Measurements from ENCODE around the gene IRGM. TPM values are rescaled to one million over a fixed set of nuclear protein-coding genes. Genes with fewer than 3 reads are reported as not detected.
"Not testable (repeated sequence)": the region's sequence is repeated elsewhere in the genome, so short reads cannot be mapped to it uniquely, and the experiment has no call there.

IRGM gene, protein sequence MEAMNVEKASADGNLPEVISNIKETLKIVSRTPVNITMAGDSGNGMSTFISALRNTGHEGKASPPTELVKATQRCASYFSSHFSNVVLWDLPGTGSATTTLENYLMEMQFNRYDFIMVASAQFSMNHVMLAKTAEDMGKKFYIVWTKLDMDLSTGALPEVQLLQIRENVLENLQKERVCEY
- under 1 TPM; 0.77 to 0.88 TPM for total RNA-seq

DNA sequence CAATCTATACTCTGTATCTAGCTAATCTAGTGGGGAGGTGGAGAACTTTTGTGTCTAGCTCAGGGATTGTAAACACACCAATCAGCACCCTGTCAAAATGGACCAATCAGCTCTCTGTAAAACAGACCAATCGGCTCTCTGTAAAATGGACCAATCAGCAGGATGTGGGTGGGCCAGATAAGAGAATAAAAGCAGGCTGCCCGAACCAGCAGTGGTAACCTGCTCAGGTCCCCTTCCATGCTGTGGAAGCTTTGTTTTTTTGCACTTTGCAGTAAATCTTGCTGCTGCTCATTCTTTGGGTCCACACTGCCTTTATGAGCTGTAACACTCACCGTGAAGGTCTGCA lies at the start of gene IRGM:
Gene IRGM, plus strand, starts transcription at position 214 of the 346 bp plus-strand sequence. CDS start 1,603 bp downstream, outside the sequence.
- not testable (repeated sequence) for DNase-seq, H3K36me3 Mint-ChIP-seq, H3K9me3 Mint-ChIP-seq, H3K27me3 Mint-ChIP-seq
- CTCF ChIA-PET: interaction anchor here (0.8 to 4.3 kb wide), 33 partner anchors 7 to 397 kb away, joined by 3 to 85 read pairs (median 6); partner anchors contain the start of genes DCTN4, RBM22, RPS14 and SMIM3
- H3K4me3 Mint-ChIP-seq: peak within 1 kb of the TSS; percentile 73
- peak within 1 kb of the TSS; percentile 52 for H3K27ac Mint-ChIP-seq
- POLR2A ChIA-PET: interaction anchor here (0.8 to 2.3 kb wide), 8 partner anchors 40 to 601 kb away, joined by 3 to 25 read pairs (median 4); partner anchors contain the start of genes DCTN4, RBM22, SLC36A1 and SMIM3
- intact Hi-C loops (cut with micrococcal nuclease): loop anchor here (2.0 kb wide), 3 partner anchors 189 to 387 kb away; no protein-coding TSS in a partner anchor
- peaks cover 20% of the 10 kb centered on the region for H3K4me1 Mint-ChIP-seq (ENCODE audit: low read depth)

DNA sequence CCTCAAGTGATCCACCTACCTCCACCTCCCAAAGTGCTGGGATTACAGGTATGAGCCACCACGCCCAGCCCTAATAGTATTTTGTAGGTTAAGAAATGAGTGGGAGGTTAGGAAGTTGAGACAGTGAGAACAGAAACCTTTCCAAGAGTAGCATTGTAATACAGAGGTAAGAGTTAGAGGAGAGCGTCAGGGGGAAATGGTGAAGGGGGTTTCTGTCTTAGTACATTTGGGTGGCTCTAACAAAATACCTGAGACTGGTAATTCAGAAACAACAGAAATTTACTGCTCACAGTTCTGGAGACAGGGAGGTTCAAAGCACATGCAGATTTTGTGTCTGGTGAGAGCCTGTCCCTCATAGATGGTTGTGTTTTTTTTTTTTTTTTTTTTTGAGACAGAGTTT lies 48.9 kb upstream of the IRGM start:
- H3K9me3 Mint-ChIP-seq: no peaks in the 10 kb centered on the region
- ChIA-PET POLR2A (no interaction called here), CTCF (interaction anchor here (1.3 kb wide), 1 partner anchor 8 kb away, joined by 3 read pairs; no protein-coding TSS in a partner anchor)
- no peak overlapping the region for H3K4me3 Mint-ChIP-seq
- intact Hi-C loops (cut with micrococcal nuclease): no loop called here
- H3K27ac Mint-ChIP-seq: no peak overlapping the region
- no peak for DNase-seq
- peaks cover 13% of the 10 kb centered on the region for H3K4me1 Mint-ChIP-seq (ENCODE audit: low read depth)
- peaks cover 16% of the 10 kb centered on the region for H3K36me3 Mint-ChIP-seq
- H3K27me3 Mint-ChIP-seq: peaks cover 2% of the 10 kb centered on the region

DNA sequence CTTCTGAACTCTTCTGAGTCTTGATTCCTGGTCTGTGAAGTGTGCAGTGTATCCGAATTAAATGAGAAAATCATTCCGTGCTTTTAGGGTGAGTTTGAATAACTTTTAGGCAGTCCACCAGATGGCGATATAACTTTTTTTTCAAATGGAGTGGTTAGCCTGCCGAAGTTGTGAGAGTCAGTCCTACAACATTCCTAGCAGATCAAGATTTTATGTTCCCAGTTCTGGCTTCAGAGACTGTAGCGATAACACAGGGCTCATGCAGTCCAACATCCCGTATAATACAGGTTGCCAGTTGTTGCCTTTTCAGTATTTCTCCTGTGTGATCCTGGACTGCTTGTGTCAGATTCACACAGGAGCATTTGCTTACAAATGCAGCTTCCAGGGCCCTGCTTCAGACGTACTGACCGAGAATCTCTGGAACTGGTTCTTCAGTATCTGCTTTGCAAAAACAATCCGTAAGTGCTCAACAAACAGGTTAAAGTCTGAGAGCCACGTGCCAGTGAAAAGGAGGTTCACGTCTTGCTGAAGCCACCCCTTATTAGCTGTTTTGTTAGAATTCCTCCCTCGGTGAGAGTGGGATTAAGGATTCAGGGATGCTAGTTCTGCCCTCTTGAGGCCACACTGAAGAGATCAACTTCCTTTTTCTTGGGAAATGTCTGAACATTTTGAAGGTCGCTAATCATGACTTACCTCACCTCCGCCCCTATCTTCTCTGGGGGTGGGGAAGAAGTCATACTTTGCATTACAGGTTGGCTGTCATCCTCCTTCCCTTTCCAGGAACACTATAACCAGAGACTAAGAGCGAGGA lies 45.0 kb upstream of the IRGM start:
- Mint-ChIP-seq H3K27me3 (peaks cover 8% of the 10 kb centered on the region), H3K27ac (no peak overlapping the region), H3K4me1 (ENCODE audit: low read depth) (peaks cover 13% of the 10 kb centered on the region), H3K36me3 (peaks cover 3% of the 10 kb centered on the region), H3K4me3 (no peak overlapping the region), H3K9me3 (no peaks in the 10 kb centered on the region)
- intact Hi-C loops (cut with micrococcal nuclease): loop anchor here (1.0 to 5.0 kb wide), 3 partner anchors 46 to 363 kb away; no protein-coding TSS in a partner anchor
- ChIA-PET CTCF (interaction anchor here (0.6 to 3.4 kb wide), 26 partner anchors 9 to 364 kb away, joined by 3 to 66 read pairs (median 3); partner anchors contain the start of genes DCTN4, IRGM and SMIM3), POLR2A (no interaction called here)
- DNase-seq: peak; percentile 16

DNA sequence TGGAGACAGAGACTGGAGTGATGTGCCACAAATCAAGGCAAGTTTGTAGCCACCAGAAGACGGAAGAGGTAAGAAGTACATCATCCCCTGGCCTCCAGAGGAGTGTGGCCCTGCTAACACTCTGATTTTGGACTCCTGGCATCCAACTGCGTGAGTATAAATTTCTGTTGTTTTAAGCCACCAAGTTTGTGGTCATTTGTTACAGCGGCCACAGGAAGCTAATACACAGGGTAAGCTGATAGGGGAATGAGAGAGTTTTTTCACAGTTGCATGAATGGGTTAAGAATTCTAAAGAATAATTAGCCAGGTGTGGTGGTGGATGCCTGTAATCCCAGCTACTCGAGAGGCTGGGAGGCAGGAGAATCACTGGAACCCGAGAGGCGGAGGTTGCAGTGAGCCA lies 41.9 kb upstream of the IRGM start:
- POLR2A ChIA-PET: no interaction called here
- Mint-ChIP-seq H3K9me3 (no peaks in the 10 kb centered on the region), H3K27me3 (peaks cover 8% of the 10 kb centered on the region), H3K4me1 (ENCODE audit: low read depth) (peaks cover 8% of the 10 kb centered on the region), H3K4me3 (no peak overlapping the region), H3K36me3 (no peaks in the 10 kb centered on the region), H3K27ac (no peak overlapping the region)
- CTCF ChIA-PET: interaction anchor here (0.6 to 2.0 kb wide), 4 partner anchors 42 to 359 kb away, joined by 3 to 9 read pairs (median 6); partner anchors contain the start of gene IRGM
- DNase-seq: no peak
- intact Hi-C loops (cut with micrococcal nuclease): loop anchor here (5.0 kb wide), 1 partner anchor 147 kb away; no protein-coding TSS in a partner anchor

DNA sequence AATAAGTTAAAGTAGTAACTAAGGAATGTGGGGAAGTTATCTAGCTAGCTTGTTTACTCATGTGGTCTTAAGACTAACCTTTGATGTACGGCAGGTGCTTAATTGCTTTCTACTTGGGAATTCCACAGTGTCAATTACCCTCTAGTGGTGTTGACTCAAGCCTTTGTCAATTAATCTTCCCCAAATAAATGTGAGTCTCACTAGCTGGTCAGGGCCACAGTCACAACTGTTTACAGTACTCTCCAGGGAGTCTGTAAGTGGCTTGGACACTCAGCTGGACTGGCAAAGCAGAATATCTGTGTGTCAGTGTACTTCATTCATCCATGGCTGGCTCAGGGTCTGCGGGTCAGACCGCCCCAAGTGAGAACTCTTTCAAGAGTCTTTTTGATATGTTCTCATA lies 37.0 kb upstream of the IRGM start:
- Mint-ChIP-seq H3K4me1 (ENCODE audit: low read depth) (peaks cover 3% of the 10 kb centered on the region), H3K9me3 (no peaks in the 10 kb centered on the region), H3K36me3 (no peaks in the 10 kb centered on the region), H3K4me3 (no peak overlapping the region), H3K27ac (no peak overlapping the region), H3K27me3 (peaks cover 3% of the 10 kb centered on the region)
- POLR2A ChIA-PET: no interaction called here
- DNase-seq: no peak
- CTCF ChIA-PET: no interaction called here
- intact Hi-C loops (cut with micrococcal nuclease): no loop called here

DNA sequence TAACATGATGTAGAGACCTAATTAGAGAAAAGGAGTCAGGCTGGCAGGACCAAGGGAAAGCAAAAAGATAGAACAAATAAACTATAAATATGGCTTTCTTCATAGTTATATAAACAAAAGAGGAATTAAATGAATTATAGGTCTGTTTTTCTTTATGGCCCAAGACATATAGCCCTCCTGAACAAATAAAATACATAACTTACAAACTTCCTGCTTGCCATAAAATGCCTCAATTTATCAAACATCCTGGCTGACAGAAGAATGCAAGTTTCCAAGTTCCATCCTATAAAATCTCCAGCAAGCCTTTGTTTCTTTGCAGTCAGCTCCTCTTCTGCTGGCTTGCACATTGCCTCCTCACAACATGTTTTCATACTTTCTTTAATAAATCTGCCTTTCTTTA lies 31.3 kb upstream of the IRGM start:
- no peak for DNase-seq
- peaks cover 2% of the 10 kb centered on the region for H3K36me3 Mint-ChIP-seq

DNA sequence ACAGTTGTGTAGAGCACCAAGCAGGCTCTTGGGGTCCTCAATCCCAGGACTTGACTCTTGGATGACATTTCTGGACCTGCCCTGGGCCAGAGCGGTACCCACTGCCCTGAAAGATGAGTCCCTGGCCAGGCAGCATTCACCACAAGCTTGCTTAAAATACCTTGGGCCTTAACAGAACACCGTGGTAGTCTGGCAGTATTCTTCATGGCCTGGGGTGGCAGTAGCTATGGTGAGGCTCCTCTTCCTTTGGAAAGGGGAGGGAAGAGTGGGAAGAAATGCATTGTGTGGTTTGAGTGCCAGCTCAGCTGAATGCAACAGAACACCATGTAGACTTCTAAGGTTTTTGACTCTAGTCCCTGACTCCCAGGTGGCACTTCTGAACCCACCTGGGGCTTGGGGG lies 29.4 kb upstream of the IRGM start:
- ChIA-PET CTCF (no interaction called here), POLR2A (no interaction called here)
- no peaks in the 10 kb centered on the region for H3K4me1 Mint-ChIP-seq (ENCODE audit: low read depth)
- H3K36me3 Mint-ChIP-seq: peaks cover 2% of the 10 kb centered on the region
- peaks cover 5% of the 10 kb centered on the region for H3K27me3 Mint-ChIP-seq
- H3K27ac Mint-ChIP-seq: no peak overlapping the region
- no peak overlapping the region for H3K4me3 Mint-ChIP-seq
- H3K9me3 Mint-ChIP-seq: peaks cover 14% of the 10 kb centered on the region
- intact Hi-C loops (cut with micrococcal nuclease): no loop called here
- no peak for DNase-seq

More for the DNA sequence above, 31.3 kb upstream of the IRGM start:
- no peak overlapping the region for H3K4me3 Mint-ChIP-seq
- H3K4me1 Mint-ChIP-seq (ENCODE audit: low read depth): no peaks in the 10 kb centered on the region
- ChIA-PET POLR2A (no interaction called here), CTCF (no interaction called here)
- intact Hi-C loops (cut with micrococcal nuclease): no loop called here
- H3K27ac Mint-ChIP-seq: no peak overlapping the region
- peaks cover 14% of the 10 kb centered on the region for H3K9me3 Mint-ChIP-seq
- peaks cover 4% of the 10 kb centered on the region for H3K27me3 Mint-ChIP-seq

DNA sequence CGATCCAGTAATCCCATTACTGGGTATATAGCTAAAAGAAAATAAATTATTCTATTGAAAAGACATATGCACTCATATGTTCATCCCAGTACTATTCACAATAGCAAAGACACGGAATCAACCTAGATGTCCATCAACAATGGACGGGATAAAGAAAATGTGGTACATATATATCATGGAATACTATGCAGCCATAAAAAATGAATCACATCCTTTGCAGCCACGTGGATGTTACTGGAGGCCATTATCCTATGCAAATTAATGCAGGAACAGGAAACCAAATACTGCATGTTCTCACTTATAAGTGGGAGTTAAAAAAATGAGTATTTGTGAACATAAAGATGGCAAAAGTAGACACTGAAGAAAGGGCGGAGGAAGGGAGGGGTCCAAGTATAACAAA lies 16.6 kb upstream of the IRGM start:
- H3K4me1 Mint-ChIP-seq (ENCODE audit: low read depth): no peaks in the 10 kb centered on the region
- CTCF ChIA-PET: no interaction called here
- intact Hi-C loops (cut with micrococcal nuclease): no loop called here
- POLR2A ChIA-PET: no interaction called here
- H3K27me3 Mint-ChIP-seq: no peaks in the 10 kb centered on the region
- H3K27ac Mint-ChIP-seq: no peak overlapping the region
- H3K4me3 Mint-ChIP-seq: no peak overlapping the region
- peaks cover 7% of the 10 kb centered on the region for H3K36me3 Mint-ChIP-seq
- DNase-seq: no peak
- peaks cover 32% of the 10 kb centered on the region for H3K9me3 Mint-ChIP-seq

DNA sequence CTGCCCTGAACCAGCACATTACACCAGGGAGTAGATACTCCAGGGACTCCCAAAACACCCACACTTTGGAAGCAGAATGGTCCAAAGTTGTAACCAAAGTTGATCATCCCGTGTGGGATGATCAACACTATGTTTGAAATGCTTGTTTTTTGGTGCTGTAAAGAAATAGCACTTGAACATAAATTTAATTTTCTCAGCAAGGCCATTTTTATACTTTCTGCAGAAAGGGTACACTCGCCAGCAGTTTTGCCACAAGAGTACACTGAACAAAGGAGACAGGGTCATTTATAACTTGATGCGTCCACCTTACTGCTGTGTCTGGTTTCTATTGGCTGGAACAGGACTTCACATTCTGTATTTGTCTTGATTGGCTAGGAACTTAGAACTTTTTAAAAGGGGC lies 14.5 kb upstream of the IRGM start:
- DNase-seq; intact Hi-C loops (cut with micrococcal nuclease); H3K4me1 Mint-ChIP-seq (ENCODE audit: low read depth); H3K4me3 Mint-ChIP-seq; POLR2A ChIA-PET; H3K27me3 Mint-ChIP-seq; CTCF ChIA-PET; H3K36me3 Mint-ChIP-seq; H3K27ac Mint-ChIP-seq: not testable (repeated sequence)
- peaks cover 32% of the 10 kb centered on the region for H3K9me3 Mint-ChIP-seq

DNA sequence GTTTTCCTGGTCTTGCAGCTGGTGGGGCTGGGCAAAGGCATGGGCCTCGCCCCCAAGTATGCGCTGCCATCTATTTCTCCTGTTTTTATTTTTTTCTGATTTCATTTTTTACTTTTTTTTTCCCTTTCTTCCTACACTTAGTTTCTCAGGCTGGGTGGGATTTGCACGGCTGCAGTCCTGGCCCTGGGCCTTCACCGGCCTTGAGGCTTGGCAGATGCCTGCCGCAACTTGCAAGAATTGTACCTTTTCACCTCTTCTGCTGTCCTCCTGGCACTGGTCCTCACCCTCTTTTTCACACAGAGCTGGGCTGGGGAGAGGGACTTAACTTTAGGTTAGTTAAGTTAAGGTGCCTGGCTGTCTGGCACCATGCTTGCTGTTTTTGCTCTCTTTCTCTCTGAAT lies 10.3 kb upstream of the IRGM start:
- H3K27ac Mint-ChIP-seq: no peak overlapping the region
- ChIA-PET CTCF (no interaction called here), POLR2A (no interaction called here)
- no peak for DNase-seq
- H3K4me3 Mint-ChIP-seq: no peak overlapping the region
- H3K36me3 Mint-ChIP-seq: peaks cover 4% of the 10 kb centered on the region
- H3K9me3 Mint-ChIP-seq: peaks cover 17% of the 10 kb centered on the region
- intact Hi-C loops (cut with micrococcal nuclease): no loop called here
- no peaks in the 10 kb centered on the region for H3K4me1 Mint-ChIP-seq (ENCODE audit: low read depth)
- H3K27me3 Mint-ChIP-seq: peaks cover 4% of the 10 kb centered on the region

DNA sequence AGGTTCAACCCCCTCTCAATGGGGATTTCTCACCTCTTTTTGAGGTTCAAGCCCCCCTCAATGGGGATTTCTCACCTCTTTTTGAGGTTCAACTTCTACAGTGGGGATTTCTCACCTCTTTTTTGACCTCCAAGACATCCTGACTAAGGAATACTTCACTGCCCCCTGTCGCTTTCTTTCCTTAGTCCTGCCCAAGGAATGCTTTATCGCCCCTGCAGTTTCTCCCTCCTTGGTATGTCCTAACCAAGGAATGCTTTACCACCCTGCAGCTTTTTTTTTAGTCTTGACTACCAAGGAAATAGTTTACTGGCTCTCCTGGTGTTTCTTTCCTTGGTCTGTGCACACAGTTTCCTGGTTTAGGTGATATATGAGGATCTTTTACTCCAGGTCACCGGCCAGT lies 9.6 kb upstream of the IRGM start:
- Mint-ChIP-seq H3K27ac (no peak overlapping the region), H3K4me3 (no peak overlapping the region), H3K27me3 (peaks cover 6% of the 10 kb centered on the region), H3K4me1 (ENCODE audit: low read depth) (no peaks in the 10 kb centered on the region), H3K36me3 (peaks cover 4% of the 10 kb centered on the region), H3K9me3 (peaks cover 11% of the 10 kb centered on the region)
- intact Hi-C loops (cut with micrococcal nuclease): no loop called here
- CTCF ChIA-PET: no interaction called here
- POLR2A ChIA-PET: no interaction called here
- no peak for DNase-seq

DNA sequence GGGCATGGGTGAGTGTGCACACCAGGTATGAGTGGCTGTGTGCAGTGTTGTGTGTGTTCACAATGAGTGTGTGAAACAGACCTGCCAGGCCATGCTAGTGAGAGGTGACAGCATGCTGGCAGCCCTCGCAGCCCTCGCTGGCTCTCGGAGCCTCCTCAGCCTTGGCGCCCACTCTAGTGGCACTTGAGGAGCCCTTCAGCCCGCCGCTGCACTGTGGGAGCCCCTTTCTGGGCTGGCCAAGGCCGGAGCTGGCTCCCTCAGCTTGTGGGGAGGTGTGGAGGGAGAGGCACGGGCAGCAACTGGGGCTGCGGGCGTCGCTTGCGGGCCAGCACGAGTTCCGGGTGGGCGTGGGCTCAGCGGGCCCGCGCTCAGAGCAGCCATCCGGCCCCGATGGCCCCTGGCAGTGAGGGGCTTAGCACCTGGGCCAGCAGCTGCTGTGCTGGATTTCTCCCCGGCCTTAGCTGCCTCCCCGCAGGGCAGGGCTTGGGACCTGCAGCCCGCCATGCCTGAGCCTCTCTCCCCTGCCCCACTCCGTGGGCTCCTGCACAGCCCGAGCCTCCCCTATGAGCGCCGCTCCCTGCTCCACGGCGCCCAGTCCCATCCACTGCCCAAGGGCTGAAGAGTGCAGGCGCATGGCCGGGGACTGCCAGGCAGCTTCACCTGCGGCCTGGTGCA lies 999 bp upstream of the IRGM start:
- H3K4me3 Mint-ChIP-seq; H3K9me3 Mint-ChIP-seq; H3K36me3 Mint-ChIP-seq; DNase-seq; H3K27ac Mint-ChIP-seq; H3K27me3 Mint-ChIP-seq; intact Hi-C loops (cut with micrococcal nuclease): not testable (repeated sequence)
- CTCF ChIA-PET: interaction anchor here (1.0 to 4.3 kb wide), 13 partner anchors 40 to 388 kb away, joined by 3 to 85 read pairs (median 11); partner anchors contain the start of genes RBM22 and SMIM3
- POLR2A ChIA-PET: interaction anchor here (1.1 to 2.3 kb wide), 3 partner anchors 55 to 67 kb away, joined by 3 to 15 read pairs (median 13); partner anchors contain the start of gene SMIM3
- peaks cover 17% of the 10 kb centered on the region for H3K4me1 Mint-ChIP-seq (ENCODE audit: low read depth)

Data from activated CD4-positive, alpha-beta memory T cell treated with anti-CD3 and anti-CD28 coated beads for 36 hours (primary cell).